T-helper 17 cell (primary cell): ENCODE measurements around the gene SIGLEC9. TPM values are rescaled to one million over a fixed set of nuclear protein-coding genes. Genes with fewer than 3 reads are reported as not detected.

ENCODE experiments used
- ATAC-seq: fragments of 150-1000 bp; cut with Tn5 transposase; 2 replicates; pipeline ENCODE4 v1.10.0; 2021; ENCODE audit warnings: mild to moderate bottlenecking, moderate library complexity
- DNase-seq, 3 donors: peaks; one replicate each; pipeline versions ENCODE4 v3.0.0 to v3.0.0-alpha.2; 2020 to 2021
- H3K9me3 ChIP-seq: one replicate; pipeline ENCODE4 v1.7.0; 2013; ENCODE audit warnings: low read length, mild to moderate bottlenecking; ENCODE audit not compliant: control insufficient read depth, poor library complexity, severe bottlenecking
- H3K27ac Mint-ChIP-seq: one replicate; pipeline ENCODE4 v1.8.0; 2022; ENCODE audit warnings: mild to moderate bottlenecking, moderate library complexity, mixed read lengths
- H3K27me3 Mint-ChIP-seq: one replicate; pipeline ENCODE4 v1.8.0; 2022; ENCODE audit warnings: mixed read lengths
- H3K36me3 Mint-ChIP-seq: one replicate; pipeline ENCODE4 v1.8.0; 2022; ENCODE audit warnings: low read depth, mixed read lengths
- H3K4me1 Mint-ChIP-seq: one replicate; pipeline ENCODE4 v1.8.0; 2022; ENCODE audit warnings: mild to moderate bottlenecking, mixed read lengths
- H3K4me3 Mint-ChIP-seq: one replicate; pipeline ENCODE4 v1.8.0; 2022; ENCODE audit warnings: mild to moderate bottlenecking, moderate library complexity, mixed read lengths
- total RNA-seq, 4 donors: library from RNA in 2 of 4; stranded (reverse) in 2 of 4; gene quantifications; one replicate each; pipeline ENCODE4 v1.2.3 and lab custom pipeline; 2022 to 2026

The SIGLEC9 gene
- total RNA-seq, 2 donors from 2014 or later, result 1.4 to 4.8 TPM

GRCh38 chr19:51090471-51090870, 34.2 kb upstream of the SIGLEC9 start:
- DNase-seq, result no peak
- no peak for ATAC-seq
- no peaks in the 10 kb centered on the region for H3K9me3 ChIP-seq
- no peak overlapping the region for H3K4me3 Mint-ChIP-seq
- H3K27ac Mint-ChIP-seq, result no peak overlapping the region
- peaks cover 6% of the 10 kb centered on the region for H3K36me3 Mint-ChIP-seq
- peaks cover 17% of the 10 kb centered on the region for H3K4me1 Mint-ChIP-seq
- H3K27me3 Mint-ChIP-seq, result no peaks in the 10 kb centered on the region

GRCh38 chr19:51091126-51091525, 33.6 kb upstream of the SIGLEC9 start:
- H3K27me3 Mint-ChIP-seq, result no peaks in the 10 kb centered on the region
- no peaks in the 10 kb centered on the region for H3K9me3 ChIP-seq
- DNase-seq (no peak), ATAC-seq (no peak)
- no peak overlapping the region for H3K27ac Mint-ChIP-seq
- peaks cover 6% of the 10 kb centered on the region for H3K36me3 Mint-ChIP-seq
- peaks cover 18% of the 10 kb centered on the region for H3K4me1 Mint-ChIP-seq
- H3K4me3 Mint-ChIP-seq, result no peak overlapping the region

- ATAC-seq (no peak), DNase-seq (no peak)
- Mint-ChIP-seq H3K4me1 (peaks cover 26% of the 10 kb centered on the region), H3K27me3 (no peaks in the 10 kb centered on the region), H3K27ac (peak overlapping the region; percentile 65), H3K4me3 (no peak overlapping the region), H3K36me3 (peaks cover 10% of the 10 kb centered on the region)
- H3K9me3 ChIP-seq, result no peaks in the 10 kb centered on the region
Measured at GRCh38 chr19:51091895-51092873, 32.5 kb upstream of the SIGLEC9 start.

GRCh38 chr19:51093101-51093500, 31.6 kb upstream of the SIGLEC9 start:
- no peak for ATAC-seq
- no peaks in the 10 kb centered on the region for H3K9me3 ChIP-seq

GRCh38 chr19:51093510-51094345, 31.0 kb upstream of the SIGLEC9 start:
- H3K4me1 Mint-ChIP-seq, result peaks cover 24% of the 10 kb centered on the region
- no peak for ATAC-seq
- no peak for DNase-seq
- peaks cover 10% of the 10 kb centered on the region for H3K36me3 Mint-ChIP-seq
- peak overlapping the region; percentile 70 for H3K27ac Mint-ChIP-seq
- H3K27me3 Mint-ChIP-seq, result no peaks in the 10 kb centered on the region
- peak overlapping the region; percentile 43 for H3K4me3 Mint-ChIP-seq
- no peaks in the 10 kb centered on the region for H3K9me3 ChIP-seq

More at GRCh38 chr19:51093101-51093500, 31.6 kb upstream of the SIGLEC9 start:
- DNase-seq, result no peak
- H3K27ac Mint-ChIP-seq, result peak overlapping the region; percentile 70
- H3K36me3 Mint-ChIP-seq, result peaks cover 10% of the 10 kb centered on the region
- no peak overlapping the region for H3K4me3 Mint-ChIP-seq
- H3K27me3 Mint-ChIP-seq, result no peaks in the 10 kb centered on the region
- H3K4me1 Mint-ChIP-seq, result peaks cover 24% of the 10 kb centered on the region

- peak overlapping the region; percentile 70 for H3K27ac Mint-ChIP-seq
- H3K4me3 Mint-ChIP-seq, result no peak overlapping the region
- no peak for DNase-seq
- H3K36me3 Mint-ChIP-seq, result peaks cover 8% of the 10 kb centered on the region
- H3K27me3 Mint-ChIP-seq, result no peaks in the 10 kb centered on the region
- peaks cover 27% of the 10 kb centered on the region for H3K4me1 Mint-ChIP-seq
- ATAC-seq, result no peak
- no peaks in the 10 kb centered on the region for H3K9me3 ChIP-seq
Measured at GRCh38 chr19:51094696-51095279, 29.9 kb upstream of the SIGLEC9 start.

GRCh38 chr19:51096473-51097165, 28.1 kb upstream of the SIGLEC9 start:
- H3K27ac Mint-ChIP-seq, result peak overlapping the region; percentile 34
- H3K27me3 Mint-ChIP-seq, result no peaks in the 10 kb centered on the region

GRCh38 chr19:51097166-51097738, 27.5 kb upstream of the SIGLEC9 start:
- H3K4me3 Mint-ChIP-seq, result no peak overlapping the region
- ATAC-seq (peak; percentile 55), DNase-seq (peak; percentile 48 to 70 (median 68))
- H3K36me3 Mint-ChIP-seq, result peaks cover 7% of the 10 kb centered on the region
- no peaks in the 10 kb centered on the region for H3K9me3 ChIP-seq
- H3K27me3 Mint-ChIP-seq, result no peaks in the 10 kb centered on the region
- H3K27ac Mint-ChIP-seq, result peak overlapping the region; percentile 34
- H3K4me1 Mint-ChIP-seq, result peaks cover 28% of the 10 kb centered on the region

More at GRCh38 chr19:51096473-51097165, 28.1 kb upstream of the SIGLEC9 start:
- no peaks in the 10 kb centered on the region for H3K9me3 ChIP-seq
- DNase-seq (no peak), ATAC-seq (no peak)
- Mint-ChIP-seq H3K4me1 (peaks cover 30% of the 10 kb centered on the region), H3K4me3 (peak overlapping the region; percentile 28), H3K36me3 (peaks cover 8% of the 10 kb centered on the region)

GRCh38 chr19:51097796-51098195, 26.9 kb upstream of the SIGLEC9 start:
- no peak overlapping the region for H3K27ac Mint-ChIP-seq
- H3K36me3 Mint-ChIP-seq, result peaks cover 4% of the 10 kb centered on the region
- no peaks in the 10 kb centered on the region for H3K9me3 ChIP-seq
- H3K27me3 Mint-ChIP-seq, result no peaks in the 10 kb centered on the region
- no peak overlapping the region for H3K4me3 Mint-ChIP-seq
- peaks cover 27% of the 10 kb centered on the region for H3K4me1 Mint-ChIP-seq
- DNase-seq, result no peak
- ATAC-seq, result no peak

- peaks cover 4% of the 10 kb centered on the region for H3K36me3 Mint-ChIP-seq
- DNase-seq (peak; percentile 18 to 25 (median 19)), ATAC-seq (peak; percentile 87)
- H3K4me3 Mint-ChIP-seq, result peak overlapping the region; percentile 36
- peaks cover 25% of the 10 kb centered on the region for H3K4me1 Mint-ChIP-seq
- no peaks in the 10 kb centered on the region for H3K27me3 Mint-ChIP-seq
- no peaks in the 10 kb centered on the region for H3K9me3 ChIP-seq
- H3K27ac Mint-ChIP-seq, result no peak overlapping the region
Measured at GRCh38 chr19:51098365-51099046, 26.2 kb upstream of the SIGLEC9 start.

- H3K36me3 Mint-ChIP-seq, result peaks cover 4% of the 10 kb centered on the region
- ATAC-seq, result peak; percentile 4
- H3K27me3 Mint-ChIP-seq, result no peaks in the 10 kb centered on the region
- no peaks in the 10 kb centered on the region for H3K9me3 ChIP-seq
- peak overlapping the region; percentile 36 for H3K4me3 Mint-ChIP-seq
- peaks cover 25% of the 10 kb centered on the region for H3K4me1 Mint-ChIP-seq
- H3K27ac Mint-ChIP-seq, result no peak overlapping the region
- DNase-seq, result no peak
Measured at GRCh38 chr19:51099047-51099382, 25.7 kb upstream of the SIGLEC9 start.

GRCh38 chr19:51100601-51101000, 24.1 kb upstream of the SIGLEC9 start:
- H3K4me3 Mint-ChIP-seq, result no peak overlapping the region
- DNase-seq, result no peak
- no peak overlapping the region for H3K27ac Mint-ChIP-seq
- H3K27me3 Mint-ChIP-seq, result no peaks in the 10 kb centered on the region
- H3K4me1 Mint-ChIP-seq, result peaks cover 25% of the 10 kb centered on the region
- peaks cover 4% of the 10 kb centered on the region for H3K36me3 Mint-ChIP-seq
- no peaks in the 10 kb centered on the region for H3K9me3 ChIP-seq
- no peak for ATAC-seq
